Body of pancreas (tissue), 4 donors: ENCODE results near the gene FAM9B. TPM values are rescaled to one million over a fixed set of nuclear protein-coding genes. Genes with fewer than 3 reads are reported as not detected.

Experiments
- ATAC-seq: fragments of 150-250 bp; one replicate; pipeline ENCODE4 v1.9.1; 2016
- DNase-seq, 4 donors: peaks; one replicate each; pipeline ENCODE4 v3.0.0-alpha.2; 2019
- H3K27ac ChIP-seq, 4 donors: fragments of 200-600 bp; sonication (generic); 1 replicate in 3 of 4; 2 replicates in 1 of 4; pipeline versions ENCODE4 v1.5.1 to v1.6.1; 2016 to 2019; ENCODE audit warnings: mild to moderate bottlenecking in 1 of 4, mixed read lengths in 1 of 4, moderate library complexity in 1 of 4
- H3K27me3 ChIP-seq, 2 donors: fragments of 200-600 bp; sonication (generic); one replicate each; pipeline ENCODE4 v1.6.0; 2016; ENCODE audit warnings: mild to moderate bottlenecking in 1 of 2
- H3K36me3 ChIP-seq, 2 donors: fragments of 200-600 bp; sonication (generic); replicated peaks in 1 of 2; 2 replicates each; pipeline ENCODE4 v1.5.1; 2016; ENCODE audit warnings: low read depth in 2 of 2; ENCODE audit not compliant: insufficient read depth in 1 of 2
- H3K4me1 ChIP-seq: fragments of 200-600 bp; sonication (generic); one replicate; pipeline ENCODE4 v1.6.0; 2016
- H3K4me3 ChIP-seq, 2 donors: fragments of 200-600 bp; sonication (generic); 1 replicate in 1 of 2; 2 replicates in 1 of 2; pipeline ENCODE4 v1.5.1; 2016 to 2019
- H3K9me3 ChIP-seq, 3 donors: fragments of 200-600 bp; sonication (generic); 1 replicate in 2 of 3; 2 replicates in 1 of 3; pipeline ENCODE4 v1.5.1; 2016
- POLR2A ChIP-seq, 3 donors: fragments of 450-650 bp; IDR thresholded peaks; one replicate each; pipeline ENCODE4 v1.6.1; 2016; ENCODE audit warnings: antibody characterized with exemption in 3 of 3, mild to moderate bottlenecking in 2 of 3
- WGBS, 2 donors: methylation state at CpG; one replicate each; pipeline ENCODE4 v1.1.5; 2017; 5-methylcytosine and 5-hydroxymethylcytosine counted together
- intact Hi-C: fragments of 100-400 bp; cut with DNase I; formaldehyde crosslinking; loops from one replicate; pipeline ENCODE4 v1.15.1; 2023
- total RNA-seq, 2 donors: library from RNA; depleted of rRNA; stranded (reverse); fragments of >200 nt; gene quantifications; one replicate each; pipeline ENCODE4 v1.1.0, GENCODE V29; 2016
- TF ChIP-seq, protein P1 (sequence below), 7 experiments: fragments of 450-650 bp in 4 of 7; fragments of 200-600 bp in 3 of 7; sonication (generic) in 3 of 7; IDR thresholded peaks; one replicate each; pipeline ENCODE4 v1.5.1; 2016 to 2019; ENCODE audit warnings: antibody characterized with exemption in 7 of 7

The FAM9B gene
- total RNA-seq, 2 donors from 2014 or later: not detected

- TF ChIP-seq, protein P1, sequence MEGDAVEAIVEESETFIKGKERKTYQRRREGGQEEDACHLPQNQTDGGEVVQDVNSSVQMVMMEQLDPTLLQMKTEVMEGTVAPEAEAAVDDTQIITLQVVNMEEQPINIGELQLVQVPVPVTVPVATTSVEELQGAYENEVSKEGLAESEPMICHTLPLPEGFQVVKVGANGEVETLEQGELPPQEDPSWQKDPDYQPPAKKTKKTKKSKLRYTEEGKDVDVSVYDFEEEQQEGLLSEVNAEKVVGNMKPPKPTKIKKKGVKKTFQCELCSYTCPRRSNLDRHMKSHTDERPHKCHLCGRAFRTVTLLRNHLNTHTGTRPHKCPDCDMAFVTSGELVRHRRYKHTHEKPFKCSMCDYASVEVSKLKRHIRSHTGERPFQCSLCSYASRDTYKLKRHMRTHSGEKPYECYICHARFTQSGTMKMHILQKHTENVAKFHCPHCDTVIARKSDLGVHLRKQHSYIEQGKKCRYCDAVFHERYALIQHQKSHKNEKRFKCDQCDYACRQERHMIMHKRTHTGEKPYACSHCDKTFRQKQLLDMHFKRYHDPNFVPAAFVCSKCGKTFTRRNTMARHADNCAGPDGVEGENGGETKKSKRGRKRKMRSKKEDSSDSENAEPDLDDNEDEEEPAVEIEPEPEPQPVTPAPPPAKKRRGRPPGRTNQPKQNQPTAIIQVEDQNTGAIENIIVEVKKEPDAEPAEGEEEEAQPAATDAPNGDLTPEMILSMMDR (IDR thresholded peaks at IDR 0.05): no peak
- no peak for TF ChIP-seq POLR2A (IDR thresholded peaks at IDR 0.05)
- Histone ChIP-seq H3K27me3 (no peaks in the 10 kb centered on the region), H3K36me3 (no peaks in the 10 kb centered on the region), H3K27ac (no peak overlapping the region), H3K4me1 (no peaks in the 10 kb centered on the region), H3K4me3 (no peak overlapping the region), H3K9me3 (no peaks in the 10 kb centered on the region)
- DNase-seq (no peak), ATAC-seq (no peak)
- 75 to 78% methylated on average over 3 of the region's 3 CpGs for WGBS, 2 donors
- intact Hi-C loops: no loop called here
Measured at GRCh38 chrX:9003041-9003440, 30.9 kb downstream of the FAM9B start.

DNA sequence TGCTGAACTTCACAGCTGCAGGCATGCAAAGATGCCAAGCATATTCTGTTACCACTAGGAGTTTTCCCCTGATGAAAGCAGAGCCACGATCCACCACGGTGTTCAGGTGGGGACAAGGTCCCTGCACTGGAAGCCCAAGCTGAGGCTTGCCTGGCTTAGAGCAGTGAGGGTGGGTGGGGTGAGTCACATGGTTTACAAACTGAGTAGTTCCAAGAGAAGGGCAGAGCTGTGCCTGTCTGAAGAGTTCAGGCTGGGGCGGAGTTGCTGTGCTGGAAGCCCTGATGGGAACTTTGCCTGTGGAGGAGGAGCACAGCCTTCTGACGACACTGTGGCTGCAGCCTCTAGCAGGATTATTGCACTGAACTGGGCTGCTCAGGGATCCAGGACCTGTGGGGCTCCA lies 45.5 kb downstream of the FAM9B start:
- Histone ChIP-seq H3K27ac (no peak overlapping the region), H3K4me3 (no peak overlapping the region), H3K36me3 (no peaks in the 10 kb centered on the region), H3K9me3 (no peaks in the 10 kb centered on the region), H3K27me3 (no peaks in the 10 kb centered on the region), H3K4me1 (no peaks in the 10 kb centered on the region)
- intact Hi-C loops: no loop called here
- TF ChIP-seq POLR2A (IDR thresholded peaks at IDR 0.05): no peak
- TF ChIP-seq, protein P1 (IDR thresholded peaks at IDR 0.05): no peak
- 85% methylated on average over 4 of the region's 4 CpGs; no CpG with 5 or more reads in 1 of the 2 donors for WGBS, 2 donors
- no peak for ATAC-seq
- no peak for DNase-seq

DNA sequence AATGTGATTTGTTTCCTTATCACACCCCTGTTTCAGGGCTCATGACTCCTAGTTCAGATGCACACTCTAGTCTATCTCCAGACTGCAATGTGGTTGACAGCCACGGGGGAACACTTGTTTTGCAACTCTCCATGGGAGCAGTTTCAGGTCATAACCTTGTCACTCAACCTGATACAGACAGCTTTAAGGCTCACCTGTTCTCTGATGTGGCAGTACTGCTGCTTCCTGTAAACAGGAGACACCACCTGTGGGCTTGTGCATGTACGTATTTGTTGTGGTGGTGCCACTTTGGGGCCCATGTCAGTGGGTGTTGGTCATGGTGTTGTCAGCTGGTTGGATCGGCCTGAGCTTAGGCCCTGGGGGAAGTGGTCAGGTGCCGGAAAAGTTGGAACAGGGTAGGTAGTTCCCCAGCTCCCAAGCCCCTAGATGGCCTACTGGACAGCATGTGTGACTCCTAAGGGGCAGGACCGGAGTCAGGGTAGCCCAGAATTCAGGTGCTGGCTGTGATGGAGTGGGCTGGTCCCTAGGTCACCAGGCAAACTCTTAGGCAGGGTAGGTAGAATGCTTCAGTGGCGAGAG lies 46.2 kb downstream of the FAM9B start:
- Histone ChIP-seq H3K4me1 (no peaks in the 10 kb centered on the region), H3K27ac (no peak overlapping the region), H3K9me3 (no peaks in the 10 kb centered on the region), H3K4me3 (no peak overlapping the region), H3K27me3 (no peaks in the 10 kb centered on the region), H3K36me3 (no peaks in the 10 kb centered on the region)
- no peak for ATAC-seq
- 70 to 91% methylated on average over 2 to 4 of the region's 6 CpGs for WGBS, 2 donors
- no peak for TF ChIP-seq POLR2A (IDR thresholded peaks at IDR 0.05)
- TF ChIP-seq, protein P1 (IDR thresholded peaks at IDR 0.05): no peak
- intact Hi-C loops: no loop called here
- DNase-seq: no peak

GRCh38 chrX:8984231-8984630 lies 49.7 kb downstream of the FAM9B start:
- no peak overlapping the region for H3K27ac ChIP-seq
- 63 to 91% methylated on average over 2 of the region's 2 CpGs for WGBS, 2 donors

More at GRCh38 chrX:8984231-8984630, 49.7 kb downstream of the FAM9B start:
- H3K4me1 ChIP-seq: no peaks in the 10 kb centered on the region
- TF ChIP-seq, protein P1 (IDR thresholded peaks at IDR 0.05): no peak
- TF ChIP-seq POLR2A (IDR thresholded peaks at IDR 0.05): no peak
- ATAC-seq (no peak), DNase-seq (no peak)
- no peaks in the 10 kb centered on the region for H3K9me3 ChIP-seq
- intact Hi-C loops: no loop called here
- no peaks in the 10 kb centered on the region for H3K27me3 ChIP-seq
- no peak overlapping the region for H3K4me3 ChIP-seq
- no peaks in the 10 kb centered on the region for H3K36me3 ChIP-seq
